Natural killer cell (primary cell): ENCODE measurements around the gene PDE6H. TPM values are rescaled to one million over a fixed set of nuclear protein-coding genes. Genes with fewer than 3 reads are reported as not detected.
A peak's percentile ranks its signal among the peaks of the same experiment; 100 is the strongest.

Source experiments
- ATAC-seq, 3 donors: fragments of 150-1000 bp in 2 of 3; fragments of 200-7000 bp in 1 of 3; cut with Tn5 transposase; 1 replicate in 1 of 3; 2 replicates in 2 of 3; pipeline ENCODE4 v1.10.0; 2021; ENCODE audit warnings: mild to moderate bottlenecking in 2 of 3, moderate library complexity in 2 of 3
- DNase-seq, 2 donors: peaks; one replicate each; pipeline versions ENCODE4 v3.0.0 to v3.0.0-alpha.2; 2013 to 2021; ENCODE audit warnings: mixed read lengths in 1 of 2
- H3K27ac ChIP-seq: one replicate; pipeline ENCODE4 v1.5.1; 2013; ENCODE audit warnings: mild to moderate bottlenecking, low read length
- H3K27me3 ChIP-seq: one replicate; pipeline ENCODE4 v1.6.1; 2013; ENCODE audit warnings: low read length; ENCODE audit not compliant: control insufficient read depth, insufficient read depth
- H3K36me3 ChIP-seq: one replicate; pipeline ENCODE4 v1.6.1; 2013; ENCODE audit warnings: low read length; ENCODE audit not compliant: control insufficient read depth, insufficient read depth
- H3K4me1 ChIP-seq: one replicate; pipeline ENCODE4 v1.6.1; 2013; ENCODE audit warnings: low read length; ENCODE audit not compliant: control insufficient read depth, insufficient read depth
- H3K4me3 ChIP-seq: one replicate; pipeline ENCODE4 v1.5.1; 2013; ENCODE audit warnings: low read length
- H3K9me3 ChIP-seq: one replicate; pipeline ENCODE4 v1.6.1; 2013; ENCODE audit warnings: low read length; ENCODE audit not compliant: control insufficient read depth, insufficient read depth
- H3K27ac Mint-ChIP-seq, 2 donors: one replicate each; pipeline ENCODE4 v1.8.0; 2022; ENCODE audit warnings: mild to moderate bottlenecking in 2 of 2, mixed read lengths in 2 of 2, moderate library complexity in 1 of 2
- H3K27me3 Mint-ChIP-seq, 2 donors: one replicate each; pipeline ENCODE4 v1.8.0; 2022; ENCODE audit warnings: low read depth in 2 of 2, mixed read lengths in 2 of 2
- H3K36me3 Mint-ChIP-seq: one replicate; pipeline ENCODE4 v1.8.0; 2022; ENCODE audit warnings: mixed read lengths
- H3K4me1 Mint-ChIP-seq, 2 donors: one replicate each; pipeline ENCODE4 v1.8.0; 2022; ENCODE audit warnings: mixed read lengths in 2 of 2
- H3K4me3 Mint-ChIP-seq: one replicate; pipeline ENCODE4 v1.8.0; 2022; ENCODE audit warnings: mild to moderate bottlenecking, moderate library complexity, mixed read lengths
- H3K9me3 Mint-ChIP-seq, 2 donors: one replicate each; pipeline ENCODE4 v1.8.0; 2022; ENCODE audit warnings: mixed read lengths in 2 of 2
- WGBS: methylation state at CpG from one replicate; pipeline ENCODE4 v1.1.7; 2013; ENCODE audit warnings: missing lambda C conversion rate; ENCODE audit not compliant: insufficient coverage; 5-methylcytosine and 5-hydroxymethylcytosine counted together
- intact Hi-C: fragments of 100-400 bp; cut with micrococcal nuclease; formaldehyde crosslinking; loops from one replicate; pipeline ENCODE4 v1.14.2; 2022
- total RNA-seq, 4 donors: library from RNA; stranded (reverse); fragments of 120-200 nt in 1 of 4; gene quantifications; one replicate each; pipeline versions ENCODE4 v1.2.3 to v1.2.4, GENCODE V29; 2013 to 2022
- TF ChIP-seq, protein P1 (sequence below): fragments of 200-600 bp; IDR thresholded peaks from one replicate; pipeline ENCODE4 v1.8.0; 2022; ENCODE audit warnings: antibody characterized with exemption

PDE6H gene
- total RNA-seq, 3 donors from 2014 or later (not counting 1 experiment from before 2014, with no cell fraction given): not detected

DNA sequence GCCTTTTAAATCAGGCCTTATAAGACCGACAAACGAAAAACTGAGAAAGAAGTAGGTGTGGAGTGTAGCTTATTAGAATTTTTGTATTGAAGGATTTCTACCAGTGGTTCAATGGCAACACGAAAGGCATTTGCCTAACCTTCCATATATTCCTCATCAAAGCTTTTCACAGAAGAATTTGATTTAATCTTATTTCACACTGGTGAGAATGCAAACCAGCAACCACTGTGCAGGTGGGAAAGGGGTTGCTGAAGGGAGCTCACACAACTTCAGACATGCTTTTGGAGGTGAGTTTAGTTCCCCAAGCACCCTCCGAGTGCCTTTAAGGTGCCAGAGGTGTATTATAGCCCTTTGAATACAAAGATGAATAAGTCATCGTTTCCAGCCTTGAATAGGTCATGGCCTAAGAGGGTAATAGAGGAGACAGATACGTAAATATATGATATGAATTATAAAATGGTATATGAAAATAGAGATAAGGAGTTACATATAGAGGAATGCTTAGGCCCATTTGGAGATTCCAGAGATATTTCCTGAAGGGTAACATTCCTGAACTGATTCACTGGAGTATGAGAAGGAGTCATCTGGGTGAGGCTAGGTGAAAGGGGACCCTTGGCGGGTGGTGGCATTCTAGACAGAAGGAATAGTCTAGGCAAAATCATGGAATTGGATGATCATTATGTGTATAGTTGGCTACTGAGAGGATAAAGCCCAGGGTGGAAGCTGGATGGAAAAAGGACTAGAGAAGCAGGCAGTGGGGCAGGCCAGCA, 40.9 kb upstream of the PDE6H start:
- ATAC-seq: no peak
- TF ChIP-seq, protein P1, sequence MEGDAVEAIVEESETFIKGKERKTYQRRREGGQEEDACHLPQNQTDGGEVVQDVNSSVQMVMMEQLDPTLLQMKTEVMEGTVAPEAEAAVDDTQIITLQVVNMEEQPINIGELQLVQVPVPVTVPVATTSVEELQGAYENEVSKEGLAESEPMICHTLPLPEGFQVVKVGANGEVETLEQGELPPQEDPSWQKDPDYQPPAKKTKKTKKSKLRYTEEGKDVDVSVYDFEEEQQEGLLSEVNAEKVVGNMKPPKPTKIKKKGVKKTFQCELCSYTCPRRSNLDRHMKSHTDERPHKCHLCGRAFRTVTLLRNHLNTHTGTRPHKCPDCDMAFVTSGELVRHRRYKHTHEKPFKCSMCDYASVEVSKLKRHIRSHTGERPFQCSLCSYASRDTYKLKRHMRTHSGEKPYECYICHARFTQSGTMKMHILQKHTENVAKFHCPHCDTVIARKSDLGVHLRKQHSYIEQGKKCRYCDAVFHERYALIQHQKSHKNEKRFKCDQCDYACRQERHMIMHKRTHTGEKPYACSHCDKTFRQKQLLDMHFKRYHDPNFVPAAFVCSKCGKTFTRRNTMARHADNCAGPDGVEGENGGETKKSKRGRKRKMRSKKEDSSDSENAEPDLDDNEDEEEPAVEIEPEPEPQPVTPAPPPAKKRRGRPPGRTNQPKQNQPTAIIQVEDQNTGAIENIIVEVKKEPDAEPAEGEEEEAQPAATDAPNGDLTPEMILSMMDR: no peak
- Mint-ChIP-seq H3K36me3 (peaks cover 2% of the 10 kb centered on the region), H3K27me3 (no peaks in the 10 kb centered on the region), H3K4me3 (no peak overlapping the region), H3K4me1 (peaks cover 6 to 7% of the 10 kb centered on the region in 2 donors), H3K27ac (peak overlapping the region; percentile 3 to 4), H3K9me3 (no peaks in the 10 kb centered on the region)
- intact Hi-C loops: no loop called here
- Histone ChIP-seq H3K36me3 (peaks cover 74% of the 10 kb centered on the region), H3K27ac (no peak overlapping the region), H3K4me1 (no peaks in the 10 kb centered on the region), H3K27me3 (no peaks in the 10 kb centered on the region), H3K4me3 (no peak overlapping the region), H3K9me3 (no peaks in the 10 kb centered on the region)
- WGBS: 99% methylated on average over 4 of the region's 7 CpGs
- no peak for DNase-seq

DNA sequence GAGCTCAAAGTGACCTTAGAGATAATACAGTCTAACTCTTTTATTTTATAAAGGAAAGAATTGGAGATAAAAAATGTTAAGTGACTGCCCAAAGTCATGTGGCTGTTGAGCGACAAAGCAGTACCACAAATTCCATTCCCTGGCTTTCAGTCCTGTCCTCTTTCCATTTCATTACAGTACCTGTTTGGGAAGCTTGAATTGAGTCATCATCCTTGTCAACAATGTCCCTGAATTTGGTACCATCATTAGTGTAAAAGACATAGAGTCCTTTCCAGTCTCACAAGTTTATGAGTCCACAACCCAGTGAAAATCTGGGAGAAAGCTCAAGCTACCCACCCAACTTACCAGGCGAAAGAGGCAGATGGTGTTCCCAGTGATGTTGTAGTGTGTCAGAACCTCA, 38.3 kb upstream of the PDE6H start:
- Mint-ChIP-seq H3K9me3 (no peaks in the 10 kb centered on the region), H3K27me3 (no peaks in the 10 kb centered on the region), H3K4me1 (peaks cover 24 to 31% of the 10 kb centered on the region in 2 donors), H3K4me3 (no peak overlapping the region), H3K36me3 (peaks cover 16% of the 10 kb centered on the region), H3K27ac (peak overlapping the region; percentile 12 to 51)
- H3K27ac ChIP-seq: no peak overlapping the region
- no peaks in the 10 kb centered on the region for H3K9me3 ChIP-seq
- DNase-seq (no peak), ATAC-seq (no peak)
- no peaks in the 10 kb centered on the region for H3K27me3 ChIP-seq
- H3K36me3 ChIP-seq: peaks cover 69% of the 10 kb centered on the region
- H3K4me1 ChIP-seq: peaks cover 8% of the 10 kb centered on the region
- TF ChIP-seq, protein P1: no peak
- intact Hi-C loops: no loop called here
- WGBS: 100% methylated on average over 2 of the region's 2 CpGs
- H3K4me3 ChIP-seq: no peak overlapping the region

DNA sequence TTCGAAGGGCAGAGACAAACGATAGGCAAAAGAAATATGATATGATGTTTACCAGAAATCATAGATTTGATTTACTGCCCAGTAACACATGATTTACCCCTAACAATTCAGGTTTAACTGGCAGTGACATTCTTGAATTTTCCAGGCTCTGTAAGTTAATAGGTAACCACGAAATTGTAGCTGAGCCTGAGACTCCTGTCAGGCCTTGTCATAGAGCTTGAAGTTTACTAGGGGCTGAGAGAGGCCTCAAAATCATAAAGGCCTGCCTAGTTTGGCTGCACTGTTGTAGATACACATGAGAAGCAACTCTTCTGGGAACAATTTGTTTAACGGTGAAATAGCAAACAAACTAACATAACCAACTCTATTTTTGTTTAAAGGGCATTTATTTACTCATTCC, 37.8 kb upstream of the PDE6H start:
- TF ChIP-seq, protein P1: no peak
- Histone ChIP-seq H3K36me3 (peaks cover 69% of the 10 kb centered on the region), H3K4me1 (peaks cover 8% of the 10 kb centered on the region), H3K4me3 (no peak overlapping the region), H3K27ac (no peak overlapping the region), H3K9me3 (no peaks in the 10 kb centered on the region), H3K27me3 (no peaks in the 10 kb centered on the region)
- DNase-seq: no peak
- Mint-ChIP-seq H3K4me3 (no peak overlapping the region), H3K36me3 (peaks cover 22% of the 10 kb centered on the region), H3K27me3 (no peaks in the 10 kb centered on the region), H3K9me3 (no peaks in the 10 kb centered on the region), H3K27ac (peak overlapping the region; percentile 12 to 51), H3K4me1 (peaks cover 29 to 36% of the 10 kb centered on the region in 2 donors)
- 50% methylated on average over 1 of the region's 4 CpGs for WGBS
- no peak for ATAC-seq
- intact Hi-C loops: no loop called here
